ENCODE measurements around the gene S100A13. TPM values are rescaled to one million over a fixed set of nuclear protein-coding genes. Genes with fewer than 3 reads are reported as not detected.
A peak's percentile ranks its signal among the peaks of the same experiment; 100 is the strongest.

Gene S100A13
- total RNA-seq, 2 donors from 2014 or later = 224 to 284 TPM

- no peak overlapping the region for H3K27ac Mint-ChIP-seq
- WGBS, 2 experiments (ENCODE audit: insufficient coverage in 1 of 2, insufficient read length in 1 of 2) = 90 to 95% methylated on average over 3 to 4 of the region's 4 CpGs
Observed at GRCh38 chr1:153667439-153667838, 40.1 kb upstream of the S100A13 start.

DNA sequence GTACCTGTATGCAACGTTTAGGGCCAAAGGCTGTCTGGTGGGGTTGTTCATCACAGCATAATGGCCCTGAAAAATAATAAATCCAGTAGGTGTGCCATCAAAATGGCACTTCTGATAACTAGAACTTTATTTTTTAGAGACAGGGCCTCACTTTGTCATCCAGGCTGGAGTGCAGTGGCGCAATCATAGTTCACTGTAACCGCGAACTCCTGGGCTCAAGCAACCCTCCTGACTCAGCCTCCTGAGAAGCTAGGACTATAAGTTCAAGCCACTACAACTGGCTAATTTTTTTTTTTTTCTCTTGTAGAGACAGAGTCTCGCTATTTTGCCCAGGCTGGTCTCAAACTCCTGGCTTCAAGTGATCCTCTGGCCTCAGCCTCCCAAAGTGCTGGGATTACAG is 35.9 kb upstream of the S100A13 start:
- H3K9me3 Mint-ChIP-seq = no peaks in the 10 kb centered on the region
- Histone ChIP-seq H3K27me3 (ENCODE audit: control insufficient read depth, insufficient read depth, low read length, poor library complexity, severe bottlenecking) (no peaks in the 10 kb centered on the region), H3K9ac (ENCODE audit: extremely low read depth, low read length, poor library complexity, severe bottlenecking) (no peak overlapping the region), H3K4me1 (ENCODE audit: control insufficient read depth, insufficient read depth, low read length) (peaks cover 5% of the 10 kb centered on the region), H3K4me3 (ENCODE audit: low read length) (no peak overlapping the region), H3K9me3 (ENCODE audit: control insufficient read depth, low read length) (no peaks in the 10 kb centered on the region), H3K27ac (ENCODE audit: low read depth, low read length) (no peak overlapping the region), H3K36me3 (ENCODE audit: control insufficient read depth, insufficient read depth, low read length) (peaks cover 74% of the 10 kb centered on the region)
- peaks cover 12% of the 10 kb centered on the region for H3K4me1 Mint-ChIP-seq
- H3K36me3 Mint-ChIP-seq (ENCODE audit: low read depth) = peaks cover 71% of the 10 kb centered on the region
- no peak overlapping the region for H3K27ac Mint-ChIP-seq
- no peak for TF ChIP-seq CTCF (conservative IDR thresholded peaks at IDR 0.05)
- 93 to 97% methylated on average over 5 of the region's 5 CpGs for WGBS, 2 experiments (ENCODE audit: insufficient coverage in 1 of 2, insufficient read length in 1 of 2)
- no peak for DNase-seq
- no peaks in the 10 kb centered on the region for H3K27me3 Mint-ChIP-seq (ENCODE audit: insufficient read depth)
- no peak overlapping the region for H3K4me3 Mint-ChIP-seq

More at GRCh38 chr1:153667439-153667838, 40.1 kb upstream of the S100A13 start:
- Histone ChIP-seq H3K27me3 (ENCODE audit: control insufficient read depth, insufficient read depth, low read length, poor library complexity, severe bottlenecking) (no peaks in the 10 kb centered on the region), H3K36me3 (ENCODE audit: control insufficient read depth, insufficient read depth, low read length) (peaks cover 76% of the 10 kb centered on the region), H3K4me3 (ENCODE audit: low read length) (no peak overlapping the region), H3K9ac (ENCODE audit: extremely low read depth, low read length, poor library complexity, severe bottlenecking) (no peak overlapping the region), H3K4me1 (ENCODE audit: control insufficient read depth, insufficient read depth, low read length) (peaks cover 5% of the 10 kb centered on the region), H3K27ac (ENCODE audit: low read depth, low read length) (no peak overlapping the region), H3K9me3 (ENCODE audit: control insufficient read depth, low read length) (peaks cover 7% of the 10 kb centered on the region)
- Mint-ChIP-seq H3K4me1 (peaks cover 8% of the 10 kb centered on the region), H3K27me3 (ENCODE audit: insufficient read depth) (no peaks in the 10 kb centered on the region), H3K36me3 (ENCODE audit: low read depth) (peaks cover 73% of the 10 kb centered on the region), H3K9me3 (no peaks in the 10 kb centered on the region), H3K4me3 (no peak overlapping the region)
- TF ChIP-seq CTCF (conservative IDR thresholded peaks at IDR 0.05) = no peak
- DNase-seq = no peak

DNA sequence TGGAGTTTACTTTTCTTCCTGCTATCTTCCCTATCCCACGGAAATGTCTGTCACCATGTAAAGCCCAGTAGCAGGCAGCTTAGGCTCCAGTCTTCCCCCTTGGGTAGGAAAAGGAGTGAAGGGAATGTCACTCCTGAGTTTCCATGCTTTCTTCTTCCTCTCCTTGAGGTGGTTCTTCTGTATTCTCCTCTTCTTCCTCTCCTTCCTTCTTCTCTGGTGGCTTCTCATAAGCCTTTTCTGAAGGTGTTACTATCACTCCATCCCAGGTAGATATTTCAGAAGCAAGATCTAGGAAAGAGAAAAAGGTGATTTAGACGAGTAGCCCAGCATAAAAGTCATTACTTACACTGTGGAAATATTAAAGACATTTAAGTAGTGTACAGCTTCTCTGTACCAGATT is 35.0 kb upstream of the S100A13 start:
- Histone ChIP-seq H3K9ac (ENCODE audit: extremely low read depth, low read length, poor library complexity, severe bottlenecking) (no peak overlapping the region), H3K4me1 (ENCODE audit: control insufficient read depth, insufficient read depth, low read length) (peaks cover 5% of the 10 kb centered on the region), H3K9me3 (ENCODE audit: control insufficient read depth, low read length) (no peaks in the 10 kb centered on the region), H3K4me3 (ENCODE audit: low read length) (no peak overlapping the region), H3K27me3 (ENCODE audit: control insufficient read depth, insufficient read depth, low read length, poor library complexity, severe bottlenecking) (no peaks in the 10 kb centered on the region), H3K27ac (ENCODE audit: low read depth, low read length) (no peak overlapping the region), H3K36me3 (ENCODE audit: control insufficient read depth, insufficient read depth, low read length) (peaks cover 65% of the 10 kb centered on the region)
- no peak for TF ChIP-seq CTCF (conservative IDR thresholded peaks at IDR 0.05)
- peaks cover 12% of the 10 kb centered on the region for H3K4me1 Mint-ChIP-seq
- WGBS, 2 experiments (ENCODE audit: insufficient coverage in 1 of 2, insufficient read length in 1 of 2) = 80 to 93% methylated on average over 1 to 2 of the region's 2 CpGs
- peak overlapping the region; percentile 74 for H3K27ac Mint-ChIP-seq
- no peak for DNase-seq
- H3K4me3 Mint-ChIP-seq = no peak overlapping the region
- H3K36me3 Mint-ChIP-seq (ENCODE audit: low read depth) = peaks cover 61% of the 10 kb centered on the region
- H3K27me3 Mint-ChIP-seq (ENCODE audit: insufficient read depth) = no peaks in the 10 kb centered on the region
- no peaks in the 10 kb centered on the region for H3K9me3 Mint-ChIP-seq

Measured in endodermal cell (in vitro differentiated cells).